Panc1 (cell line): ENCODE measurements around the gene VRK3. TPM values are rescaled to one million over a fixed set of nuclear protein-coding genes. Genes with fewer than 3 reads are reported as not detected.

ENCODE experiments used
- ATAC-seq: fragments of 200-7000 bp; cut with Tn5 transposase; 2 replicates; pipeline ENCODE4 v1.9.1; 2020; ENCODE audit warnings: mild to moderate bottlenecking, moderate library complexity
- BruUV-seq: library from RNA; stranded (reverse); fragments of 400-500 nt; replicated peaks from 2 replicates; lab custom pipeline; 2021; lab: Mats Ljungman, UMichigan
- CTCF ChIA-PET: fragments of 300-600 bp; sonication (Branson Sonifier 250); formaldehyde crosslinking; loops from one replicate; lab custom pipeline; 2022; ENCODE audit warnings: antibody characterized with exemption; lab: Charles Lee
- POLR2A ChIA-PET: fragments of 300-600 bp; sonication (Branson Sonifier 250); formaldehyde crosslinking; loops from one replicate; lab custom pipeline; 2022; ENCODE audit warnings: antibody characterized with exemption; lab: Charles Lee
- DNase-seq: peaks from one replicate; pipeline ENCODE4 v3.0.0-alpha.2; 2010; ENCODE audit warnings: low read depth, low spot score
- H3K27ac ChIP-seq: 2 replicates; pipeline ENCODE4 v1.5.1; 2011; ENCODE audit warnings: mild to moderate bottlenecking, low read length, inconsistent platforms
- H3K27me3 ChIP-seq: fragments of 200-500 bp; sonication (Bioruptor generic); 2 replicates; pipeline ENCODE4 v1.6.0; 2014; ENCODE audit warnings: low read length, inconsistent platforms; ENCODE audit not compliant: control insufficient read depth, insufficient read depth
- H3K36me3 ChIP-seq: fragments of 200-500 bp; sonication (Bioruptor generic); 2 replicates; pipeline ENCODE4 v1.5.1; 2014; ENCODE audit warnings: inconsistent platforms, mild to moderate bottlenecking, low read length, moderate library complexity; ENCODE audit not compliant: control insufficient read depth, insufficient read depth
- H3K4me1 ChIP-seq: 2 replicates; pipeline ENCODE4 v1.5.1; 2011; ENCODE audit warnings: inconsistent platforms, mild to moderate bottlenecking, low read length, moderate library complexity; ENCODE audit not compliant: control insufficient read depth, insufficient read depth
- H3K4me3 ChIP-seq, 2 experiments: 2 replicates each; pipeline ENCODE4 v1.5.1; 2011 to 2012; ENCODE audit warnings: low read depth in 2 of 2, low read length in 2 of 2, mild to moderate bottlenecking in 2 of 2, inconsistent platforms in 1 of 2, moderate library complexity in 1 of 2
- H3K9me3 ChIP-seq: fragments of 200-500 bp; sonication (Bioruptor generic); 2 replicates; pipeline ENCODE4 v1.5.1; 2014; ENCODE audit warnings: low read depth, mild to moderate bottlenecking, inconsistent platforms, low read length, moderate library complexity; ENCODE audit not compliant: control insufficient read depth, insufficient read depth
- CTCF ChIP-seq: fragments of 450-650 bp; IDR thresholded peaks from 2 replicates; pipeline ENCODE4 v1.5.1; 2017; ENCODE audit warnings: mild to moderate bottlenecking
- POLR2AphosphoS5 ChIP-seq: IDR thresholded peaks from 2 replicates; pipeline ENCODE4 v1.6.1; 2012; ENCODE audit warnings: mild to moderate bottlenecking, low read depth, low read length, moderate library complexity
- REST ChIP-seq, 2 experiments: IDR thresholded peaks; 2 replicates each; pipeline ENCODE4 v1.6.1; 2011 to 2012; ENCODE audit warnings: low read depth in 2 of 2, control low read depth in 1 of 2, low read length in 1 of 2, mild to moderate bottlenecking in 1 of 2, moderate library complexity in 1 of 2; ENCODE audit not compliant: insufficient read depth in 1 of 2
- SIN3A ChIP-seq: IDR thresholded peaks from 2 replicates; pipeline ENCODE4 v1.6.1; 2012; ENCODE audit warnings: low read depth, mild to moderate bottlenecking, low read length, moderate library complexity, borderline replicate concordance; ENCODE audit not compliant: insufficient read depth
- TCF7L2 ChIP-seq: IDR thresholded peaks from 2 replicates; pipeline ENCODE4 v1.6.1; 2011; ENCODE audit warnings: mild to moderate bottlenecking, low read depth, low read length, inconsistent platforms
- in situ Hi-C: cut with HindIII; loops from 2 replicates; pipeline ENCODE4 v1.10.0; 2016; ENCODE audit warnings: low sequenced_read_pairs, low pct_unique_long_range_greater_than_20kb
- intact Hi-C: fragments of 100-400 bp; cut with micrococcal nuclease; formaldehyde crosslinking; loops from one replicate; pipeline ENCODE4 v1.10.0; 2022; ENCODE audit not compliant: unreplicated experiment
- total RNA-seq: library from RNA; stranded (reverse); gene quantifications from one replicate; pipeline ENCODE4 v1.2.1, GENCODE V29; 2021; ENCODE audit not compliant: unreplicated experiment

Gene VRK3
- total RNA-seq, 1 experiment from 2014 or later = 32.6 TPM

- ATAC-seq (no peak), DNase-seq (no peak)
- TF ChIP-seq POLR2AphosphoS5 (no peak), TCF7L2 (no peak), CTCF (no peak), REST (IDR thresholded peaks at IDR 0.05; ENCODE audit: insufficient read depth in 1 of 2, low read depth in 2 of 2, low read length in 1 of 2) (no peak), SIN3A (no peak)
- CTCF ChIA-PET = no interaction called here
- no peak overlapping the region for H3K27ac ChIP-seq
- in situ Hi-C loops = no loop called here
- intact Hi-C loops = no loop called here
- POLR2A ChIA-PET = no interaction called here
- no peaks in the 10 kb centered on the region for H3K9me3 ChIP-seq
- no peaks in the 10 kb centered on the region for H3K27me3 ChIP-seq
- H3K4me3 ChIP-seq = no peak overlapping the region
- no peaks in the 10 kb centered on the region for H3K36me3 ChIP-seq
- no TSS peak for BruUV-seq
- H3K4me1 ChIP-seq = no peaks in the 10 kb centered on the region
These were observed 46.8 kb downstream of the VRK3 start for GRCh38 chr19:49978324-49978723.

- H3K27ac ChIP-seq = no peak overlapping the region
- no peaks in the 10 kb centered on the region for H3K9me3 ChIP-seq
- DNase-seq (no peak), ATAC-seq (no peak)
- ChIA-PET POLR2A (no interaction called here), CTCF (no interaction called here)
- in situ Hi-C loops (no loop called here), intact Hi-C loops (no loop called here)
- no peak overlapping the region for H3K4me3 ChIP-seq
- no peak for TF ChIP-seq SIN3A
- no peak for TF ChIP-seq REST (IDR thresholded peaks at IDR 0.05; ENCODE audit: insufficient read depth in 1 of 2, low read depth in 2 of 2, low read length in 1 of 2)
- H3K36me3 ChIP-seq = no peaks in the 10 kb centered on the region
- BruUV-seq = no TSS peak
- no peaks in the 10 kb centered on the region for H3K4me1 ChIP-seq
- no peaks in the 10 kb centered on the region for H3K27me3 ChIP-seq
These were observed 47.3 kb downstream of the VRK3 start for GRCh38 chr19:49977881-49978280.
